ENCODE results near the gene MEX3D. TPM values are rescaled to one million over a fixed set of nuclear protein-coding genes. Genes with fewer than 3 reads are reported as not detected.

Gene MEX3D
- total RNA-seq, 1 donor from 2014 or later = 6.4 TPM

- peak; percentile 86 for DNase-seq
These were observed 24.1 kb upstream of the MEX3D start for GRCh38 chr19:1592024-1592754.

GRCh38 chr19:1591421-1592023 lies 23.4 kb upstream of the MEX3D start:
- H3K4me3 ChIP-seq = peak overlapping the region; percentile 92
- H3K36me3 ChIP-seq = peaks cover 18% of the 10 kb centered on the region
- intact Hi-C loops (cut with micrococcal nuclease) = no loop called here
- DNase-seq = no peak
- H3K27ac ChIP-seq (replicated peaks) = peak overlapping the region; percentile 99
- no peak for TF ChIP-seq CTCF (IDR thresholded peaks at IDR 0.05; ENCODE audit: borderline replicate concordance)
- H3K9me3 ChIP-seq (replicated peaks) = no peaks in the 10 kb centered on the region
- H3K27me3 ChIP-seq (ENCODE audit: low read depth) = no peaks in the 10 kb centered on the region
- H3K4me1 ChIP-seq = peaks cover 30% of the 10 kb centered on the region

More at GRCh38 chr19:1592024-1592754, 24.1 kb upstream of the MEX3D start:
- intact Hi-C loops (cut with micrococcal nuclease) = no loop called here
- H3K27me3 ChIP-seq (ENCODE audit: low read depth) = no peaks in the 10 kb centered on the region
- peaks cover 24% of the 10 kb centered on the region for H3K36me3 ChIP-seq
- H3K27ac ChIP-seq (replicated peaks) = peak overlapping the region; percentile 99
- peaks cover 30% of the 10 kb centered on the region for H3K4me1 ChIP-seq
- TF ChIP-seq CTCF (IDR thresholded peaks at IDR 0.05; ENCODE audit: borderline replicate concordance) = no peak
- H3K4me3 ChIP-seq = peak overlapping the region; percentile 92
- no peaks in the 10 kb centered on the region for H3K9me3 ChIP-seq (replicated peaks)

- peak overlapping the region; percentile 92 for H3K4me3 ChIP-seq
- TF ChIP-seq CTCF (IDR thresholded peaks at IDR 0.05; ENCODE audit: borderline replicate concordance) = no peak
- intact Hi-C loops (cut with micrococcal nuclease) = no loop called here
These were observed 22.7 kb upstream of the MEX3D start for GRCh38 chr19:1590641-1591397.

GRCh38 chr19:1587872-1588271 lies 19.7 kb upstream of the MEX3D start:
- H3K27ac ChIP-seq (replicated peaks) = no peak overlapping the region
- DNase-seq = no peak

More at GRCh38 chr19:1590641-1591397, 22.7 kb upstream of the MEX3D start:
- Histone ChIP-seq H3K27me3 (ENCODE audit: low read depth) (no peaks in the 10 kb centered on the region), H3K9me3 (replicated peaks) (no peaks in the 10 kb centered on the region), H3K27ac (replicated peaks) (peak overlapping the region; percentile 99), H3K36me3 (peaks cover 11% of the 10 kb centered on the region), H3K4me1 (peaks cover 30% of the 10 kb centered on the region)
- no peak for DNase-seq

More at GRCh38 chr19:1587872-1588271, 19.7 kb upstream of the MEX3D start:
- Histone ChIP-seq H3K9me3 (replicated peaks) (no peaks in the 10 kb centered on the region), H3K4me1 (peaks cover 23% of the 10 kb centered on the region), H3K4me3 (no peak overlapping the region), H3K27me3 (ENCODE audit: low read depth) (no peaks in the 10 kb centered on the region), H3K36me3 (peaks cover 20% of the 10 kb centered on the region)
- TF ChIP-seq CTCF (IDR thresholded peaks at IDR 0.05; ENCODE audit: borderline replicate concordance) = no peak
- intact Hi-C loops (cut with micrococcal nuclease) = no loop called here
